Tibial nerve (tissue), 3 donors: ENCODE results near the gene NID2.

Experiments used
- POLR2A ChIP-seq, 2 donors: fragments of 450-650 bp; IDR thresholded peaks; one replicate each; pipeline ENCODE4 v1.6.1; 2017; ENCODE audit warnings: antibody characterized with exemption in 2 of 2, mild to moderate bottlenecking in 2 of 2, moderate library complexity in 2 of 2
- TF ChIP-seq, protein P1 (sequence below), 5 experiments: fragments of 200-600 bp in 3 of 5; fragments of 450-650 bp in 2 of 5; sonication (generic) in 3 of 5; IDR thresholded peaks; one replicate each; pipeline ENCODE4 v1.5.1; 2016 to 2019; ENCODE audit warnings: antibody characterized with exemption in 5 of 5, mild to moderate bottlenecking in 3 of 5, moderate library complexity in 2 of 5

DNA sequence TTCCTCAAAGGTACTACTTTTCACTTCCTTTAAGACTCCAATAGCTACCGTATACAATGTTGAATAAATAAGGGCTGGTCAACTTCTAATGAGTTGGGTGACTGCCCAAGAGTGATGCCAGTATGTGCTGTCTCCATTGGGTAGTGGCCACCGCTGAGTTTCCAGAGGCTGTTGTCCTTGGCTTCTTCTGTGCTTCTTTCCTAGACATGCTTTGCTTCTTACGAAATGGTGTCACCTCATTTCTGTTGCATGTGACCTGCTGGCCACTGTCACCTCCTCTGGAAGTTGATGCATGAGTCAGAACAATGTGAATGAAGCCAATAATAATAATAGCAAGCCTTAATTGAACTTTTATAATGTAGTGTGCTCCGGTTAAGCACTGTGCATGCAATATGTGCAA, 7.5 kb upstream of the NID2 start:
- no peak for TF ChIP-seq POLR2A (IDR thresholded peaks at IDR 0.05)
- TF ChIP-seq, protein P1, sequence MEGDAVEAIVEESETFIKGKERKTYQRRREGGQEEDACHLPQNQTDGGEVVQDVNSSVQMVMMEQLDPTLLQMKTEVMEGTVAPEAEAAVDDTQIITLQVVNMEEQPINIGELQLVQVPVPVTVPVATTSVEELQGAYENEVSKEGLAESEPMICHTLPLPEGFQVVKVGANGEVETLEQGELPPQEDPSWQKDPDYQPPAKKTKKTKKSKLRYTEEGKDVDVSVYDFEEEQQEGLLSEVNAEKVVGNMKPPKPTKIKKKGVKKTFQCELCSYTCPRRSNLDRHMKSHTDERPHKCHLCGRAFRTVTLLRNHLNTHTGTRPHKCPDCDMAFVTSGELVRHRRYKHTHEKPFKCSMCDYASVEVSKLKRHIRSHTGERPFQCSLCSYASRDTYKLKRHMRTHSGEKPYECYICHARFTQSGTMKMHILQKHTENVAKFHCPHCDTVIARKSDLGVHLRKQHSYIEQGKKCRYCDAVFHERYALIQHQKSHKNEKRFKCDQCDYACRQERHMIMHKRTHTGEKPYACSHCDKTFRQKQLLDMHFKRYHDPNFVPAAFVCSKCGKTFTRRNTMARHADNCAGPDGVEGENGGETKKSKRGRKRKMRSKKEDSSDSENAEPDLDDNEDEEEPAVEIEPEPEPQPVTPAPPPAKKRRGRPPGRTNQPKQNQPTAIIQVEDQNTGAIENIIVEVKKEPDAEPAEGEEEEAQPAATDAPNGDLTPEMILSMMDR (IDR thresholded peaks at IDR 0.05) = no peak
